AG04450 (cell line): ENCODE results near the gene TAOK2. TPM values are rescaled to one million over a fixed set of nuclear protein-coding genes. Genes with fewer than 3 reads are reported as not detected.

ENCODE experiments used
- CTCF ChIA-PET: fragments of 300-600, 350-600 bp; formaldehyde crosslinking; extraction: SDS; loops from one replicate; lab custom pipeline; 2022; ENCODE audit warnings: antibody characterized with exemption, inconsistent platforms; lab: Charles Lee
- POLR2A ChIA-PET: fragments of 350-600 bp; formaldehyde crosslinking; extraction: SDS; loops from one replicate; lab custom pipeline; 2021; ENCODE audit warnings: antibody characterized with exemption, inconsistent platforms; lab: Yijun Ruan, JAX
- DNase-seq: peaks from one replicate; pipeline ENCODE4 v3.0.0-alpha.2; 2011; ENCODE audit warnings: low read depth, low spot score
- H3K27ac ChIP-seq: one replicate; pipeline ENCODE4 v1.5.1; 2012; ENCODE audit warnings: low read depth, low read length, control low read depth
- H3K27me3 ChIP-seq: one replicate; pipeline ENCODE4 v1.6.0; 2012; ENCODE audit warnings: low read length; ENCODE audit not compliant: control insufficient read depth, insufficient read depth
- H3K4me3 ChIP-seq: 2 replicates; pipeline ENCODE4 v1.5.1; 2011; ENCODE audit warnings: mild to moderate bottlenecking, low read depth, low read length, control low read depth
- H3K9me3 ChIP-seq: 2 replicates; pipeline ENCODE4 v1.5.1; 2012; ENCODE audit warnings: low read length; ENCODE audit not compliant: control insufficient read depth, insufficient read depth
- polyA plus RNA-seq: library from polyadenylated mRNA; depleted of rRNA; stranded (reverse); fragments of >200 nt; gene quantifications from 2 replicates; pipeline ENCODE4 v1.2.3, GENCODE V29; 2011
- TF ChIP-seq, protein P1 (sequence below): IDR thresholded peaks from 2 replicates; pipeline ENCODE4 v1.5.1; 2011; ENCODE audit warnings: low read depth, low read length, control low read depth, inconsistent platforms

The TAOK2 gene
- polyA plus RNA-seq, 1 experiment = 16.9 TPM

DNA sequence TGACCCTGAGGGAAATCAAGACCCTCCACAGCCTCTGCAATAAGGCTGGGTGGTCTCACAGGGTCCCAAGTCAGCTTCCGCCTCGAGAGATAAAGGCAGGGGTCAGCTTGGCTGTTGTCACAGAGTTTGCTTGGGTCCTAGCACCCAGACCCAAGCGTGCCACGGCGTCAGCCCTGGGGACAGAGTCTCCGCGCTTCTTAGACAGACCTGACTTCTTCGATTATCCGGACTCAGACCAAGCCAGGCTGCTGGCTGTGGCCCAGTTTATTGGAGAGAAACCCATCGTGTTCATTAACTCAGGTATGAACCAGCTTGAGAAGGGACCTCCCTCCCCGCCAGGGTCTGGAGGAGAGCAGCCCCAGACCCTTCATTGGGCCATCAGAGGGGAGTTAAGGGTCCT is 49.9 kb downstream of the TAOK2 start:
- TF ChIP-seq, protein P1, sequence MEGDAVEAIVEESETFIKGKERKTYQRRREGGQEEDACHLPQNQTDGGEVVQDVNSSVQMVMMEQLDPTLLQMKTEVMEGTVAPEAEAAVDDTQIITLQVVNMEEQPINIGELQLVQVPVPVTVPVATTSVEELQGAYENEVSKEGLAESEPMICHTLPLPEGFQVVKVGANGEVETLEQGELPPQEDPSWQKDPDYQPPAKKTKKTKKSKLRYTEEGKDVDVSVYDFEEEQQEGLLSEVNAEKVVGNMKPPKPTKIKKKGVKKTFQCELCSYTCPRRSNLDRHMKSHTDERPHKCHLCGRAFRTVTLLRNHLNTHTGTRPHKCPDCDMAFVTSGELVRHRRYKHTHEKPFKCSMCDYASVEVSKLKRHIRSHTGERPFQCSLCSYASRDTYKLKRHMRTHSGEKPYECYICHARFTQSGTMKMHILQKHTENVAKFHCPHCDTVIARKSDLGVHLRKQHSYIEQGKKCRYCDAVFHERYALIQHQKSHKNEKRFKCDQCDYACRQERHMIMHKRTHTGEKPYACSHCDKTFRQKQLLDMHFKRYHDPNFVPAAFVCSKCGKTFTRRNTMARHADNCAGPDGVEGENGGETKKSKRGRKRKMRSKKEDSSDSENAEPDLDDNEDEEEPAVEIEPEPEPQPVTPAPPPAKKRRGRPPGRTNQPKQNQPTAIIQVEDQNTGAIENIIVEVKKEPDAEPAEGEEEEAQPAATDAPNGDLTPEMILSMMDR = no peak
- ChIA-PET CTCF (interaction anchor here (1.1 to 1.8 kb wide), 2 partner anchors 9 to 175 kb away, joined by 3 to 8 read pairs; no protein-coding TSS in a partner anchor), POLR2A (no interaction called here)
- no peaks in the 10 kb centered on the region; the same call in 1 of the 2 replicates for H3K9me3 ChIP-seq
- H3K27me3 ChIP-seq = peaks cover 44% of the 10 kb centered on the region
- no peak for DNase-seq
- no peak overlapping the region for H3K27ac ChIP-seq
- H3K4me3 ChIP-seq = no peak overlapping the region

DNA sequence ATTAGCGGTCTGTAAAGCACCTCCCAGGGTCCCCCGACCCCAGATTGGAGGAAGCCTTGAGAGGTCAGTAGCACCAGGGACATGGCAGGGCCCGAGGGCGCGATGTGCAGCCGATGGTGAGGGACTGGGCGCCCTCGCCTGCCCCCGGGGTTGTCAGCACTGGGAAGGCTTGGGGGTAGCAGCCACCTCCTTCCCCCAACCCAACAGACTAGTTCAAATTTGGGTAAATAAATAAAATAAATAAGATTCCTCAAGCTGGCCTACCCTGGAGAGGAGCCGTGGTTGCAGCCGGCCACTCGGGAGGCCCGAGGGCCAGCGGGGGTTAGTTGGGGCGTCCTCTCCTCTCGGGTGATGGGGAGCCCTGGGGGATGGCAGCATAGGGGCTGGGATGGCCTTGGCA is 50.8 kb downstream of the TAOK2 start:
- DNase-seq = no peak
- CTCF ChIA-PET = no interaction called here

DNA sequence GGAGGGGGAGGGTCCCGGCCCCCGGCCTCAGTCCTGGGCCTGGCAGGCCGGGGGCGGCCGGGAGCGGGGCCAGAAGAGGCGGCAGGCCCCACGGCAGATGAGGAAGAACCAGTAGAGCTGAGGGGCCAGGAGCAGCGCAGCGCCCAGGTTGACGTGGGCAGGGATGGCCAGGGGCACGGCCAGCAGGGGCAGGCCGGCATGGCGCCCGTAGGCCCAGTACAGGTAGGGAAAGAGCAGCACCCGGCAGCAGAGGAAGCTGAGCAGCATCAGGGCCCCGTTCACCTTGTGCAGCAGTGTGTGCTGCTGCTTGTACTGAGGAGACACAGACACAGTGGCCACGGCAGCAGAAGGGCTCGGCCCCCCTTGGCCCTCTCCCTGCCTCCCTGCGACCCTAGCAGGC is 51.5 kb downstream of the TAOK2 start:
- CTCF ChIA-PET = no interaction called here
- TF ChIP-seq, protein P1 = no peak
- DNase-seq = no peak
- POLR2A ChIA-PET = no interaction called here
- H3K27me3 ChIP-seq = peaks cover 59% of the 10 kb centered on the region
- no peaks in the 10 kb centered on the region; the same call in 1 of the 2 replicates for H3K9me3 ChIP-seq
- no peak overlapping the region for H3K4me3 ChIP-seq
- no peak overlapping the region for H3K27ac ChIP-seq

More for the DNA sequence above, 50.8 kb downstream of the TAOK2 start:
- POLR2A ChIA-PET = no interaction called here
- TF ChIP-seq, protein P1 = no peak
- Histone ChIP-seq H3K27ac (no peak overlapping the region), H3K4me3 (no peak overlapping the region), H3K27me3 (peaks cover 52% of the 10 kb centered on the region), H3K9me3 (no peaks in the 10 kb centered on the region; the same call in 1 of the 2 replicates)

DNA sequence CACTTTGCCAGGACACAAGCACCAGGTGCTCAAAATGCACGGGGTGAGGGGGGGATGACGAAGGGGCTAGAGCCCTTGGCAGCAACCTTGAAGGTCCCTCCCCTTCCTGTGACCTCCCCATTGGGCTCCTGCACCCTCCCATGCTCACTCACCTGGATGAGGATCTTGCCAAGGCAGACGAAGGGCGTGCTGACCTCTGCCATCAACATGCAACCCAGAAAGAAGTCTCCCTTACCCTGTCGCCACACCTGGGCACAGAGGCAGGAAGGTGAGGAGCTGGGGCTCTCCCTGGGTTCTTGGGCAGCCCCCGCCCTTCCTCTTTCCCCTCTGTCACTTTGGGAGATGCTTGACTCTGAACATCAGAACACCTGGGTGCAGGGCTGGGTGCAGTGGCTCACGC is 51.9 kb downstream of the TAOK2 start:
- no peak overlapping the region for H3K4me3 ChIP-seq
- ChIA-PET CTCF (no interaction called here), POLR2A (no interaction called here)
- no peak overlapping the region for H3K27ac ChIP-seq
- TF ChIP-seq, protein P1 = no peak
- H3K27me3 ChIP-seq = peaks cover 63% of the 10 kb centered on the region
- H3K9me3 ChIP-seq = no peaks in the 10 kb centered on the region; the same call in 1 of the 2 replicates
- DNase-seq = no peak

DNA sequence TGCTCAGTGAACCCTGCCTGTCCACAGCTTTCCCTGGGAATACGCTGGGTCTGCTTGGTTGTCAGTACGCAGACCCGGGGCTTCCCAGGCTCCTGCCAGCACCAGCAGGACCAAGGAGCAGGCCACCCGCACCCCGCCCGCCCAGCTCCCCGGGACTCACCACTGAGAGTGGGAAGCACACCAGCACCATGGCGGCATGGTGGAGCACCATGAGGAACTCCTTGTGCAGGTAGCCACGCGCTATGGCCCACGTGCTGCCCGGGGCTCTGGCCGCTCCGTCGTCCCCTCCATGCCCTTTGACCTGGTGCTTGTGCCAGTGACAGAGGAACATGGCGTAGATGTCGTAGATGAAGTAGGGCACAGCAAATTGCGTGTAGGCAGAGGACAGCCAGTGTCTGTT is 52.8 kb downstream of the TAOK2 start:
- peaks cover 71% of the 10 kb centered on the region for H3K27me3 ChIP-seq
- H3K4me3 ChIP-seq = no peak overlapping the region
- TF ChIP-seq, protein P1 = no peak
- DNase-seq = no peak
- ChIA-PET CTCF (no interaction called here), POLR2A (no interaction called here)
- H3K9me3 ChIP-seq = no peaks in the 10 kb centered on the region; the same call in 1 of the 2 replicates
- H3K27ac ChIP-seq = no peak overlapping the region
